GM23338 (cell line): ENCODE data around the gene PPP1R2B.

Experiments used
- EZH2phosphoT487 ChIP-seq: fragments of 200-600 bp; sonication (generic); IDR thresholded peaks from one replicate; pipeline ENCODE4 v1.8.1; 2018; ENCODE audit warnings: antibody characterized with exemption; ENCODE audit not compliant: unreplicated experiment
- NANOG ChIP-seq: IDR thresholded peaks from 2 replicates; pipeline ENCODE4 v1.6.1; 2016; ENCODE audit warnings: antibody characterized with exemption, borderline replicate concordance
- POLR2AphosphoS5 ChIP-seq: IDR thresholded peaks from 2 replicates; pipeline ENCODE4 v1.6.1; 2016; ENCODE audit warnings: antibody characterized with exemption, low read depth
- STAT1 ChIP-seq: IDR thresholded peaks from one replicate; pipeline ENCODE4 v1.6.1; 2016; ENCODE audit warnings: antibody characterized with exemption; ENCODE audit not compliant: unreplicated experiment
- TF ChIP-seq, protein P1 (sequence below), 2 experiments: fragments of 200-600 bp in 1 of 2; sonication (generic) in 1 of 2; conservative IDR thresholded peaks; 2 replicates each; pipeline versions ENCODE4 v1.5.1 to v1.6.1; 2016 to 2017; ENCODE audit warnings: antibody characterized with exemption in 2 of 2, low read depth in 2 of 2, mild to moderate bottlenecking in 2 of 2, moderate library complexity in 1 of 2
- TF ChIP-seq, protein P2 (sequence below): IDR thresholded peaks from one replicate; pipeline ENCODE4 v1.6.1; 2018; ENCODE audit warnings: antibody characterized with exemption; ENCODE audit not compliant: unreplicated experiment

DNA sequence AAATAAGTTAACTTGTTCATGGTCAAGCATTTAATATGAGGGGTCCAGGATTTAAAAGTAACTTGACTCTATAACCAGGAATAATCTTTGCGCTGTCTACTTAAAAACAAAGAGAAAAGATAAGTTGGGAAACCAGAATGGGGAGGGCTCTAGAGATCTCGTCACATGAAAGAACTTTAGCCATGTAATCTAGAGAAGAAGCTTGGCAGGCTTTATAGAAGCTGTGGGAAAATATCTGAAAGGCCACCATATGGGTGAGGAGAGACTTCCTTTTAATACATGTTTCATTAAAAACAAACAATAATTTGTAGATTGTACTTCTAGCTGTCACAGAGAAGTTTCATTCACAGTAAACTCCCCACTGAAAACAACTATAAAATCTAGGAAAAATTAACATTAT, 46.7 kb upstream of the PPP1R2B start:
- TF ChIP-seq, protein P1, sequence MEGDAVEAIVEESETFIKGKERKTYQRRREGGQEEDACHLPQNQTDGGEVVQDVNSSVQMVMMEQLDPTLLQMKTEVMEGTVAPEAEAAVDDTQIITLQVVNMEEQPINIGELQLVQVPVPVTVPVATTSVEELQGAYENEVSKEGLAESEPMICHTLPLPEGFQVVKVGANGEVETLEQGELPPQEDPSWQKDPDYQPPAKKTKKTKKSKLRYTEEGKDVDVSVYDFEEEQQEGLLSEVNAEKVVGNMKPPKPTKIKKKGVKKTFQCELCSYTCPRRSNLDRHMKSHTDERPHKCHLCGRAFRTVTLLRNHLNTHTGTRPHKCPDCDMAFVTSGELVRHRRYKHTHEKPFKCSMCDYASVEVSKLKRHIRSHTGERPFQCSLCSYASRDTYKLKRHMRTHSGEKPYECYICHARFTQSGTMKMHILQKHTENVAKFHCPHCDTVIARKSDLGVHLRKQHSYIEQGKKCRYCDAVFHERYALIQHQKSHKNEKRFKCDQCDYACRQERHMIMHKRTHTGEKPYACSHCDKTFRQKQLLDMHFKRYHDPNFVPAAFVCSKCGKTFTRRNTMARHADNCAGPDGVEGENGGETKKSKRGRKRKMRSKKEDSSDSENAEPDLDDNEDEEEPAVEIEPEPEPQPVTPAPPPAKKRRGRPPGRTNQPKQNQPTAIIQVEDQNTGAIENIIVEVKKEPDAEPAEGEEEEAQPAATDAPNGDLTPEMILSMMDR (conservative IDR thresholded peaks at IDR 0.05; ENCODE audit: low read depth in 2 of 2), result no peak
- no peak for TF ChIP-seq EZH2phosphoT487
- TF ChIP-seq POLR2AphosphoS5, result no peak
- no peak for TF ChIP-seq NANOG
- TF ChIP-seq, protein P2, sequence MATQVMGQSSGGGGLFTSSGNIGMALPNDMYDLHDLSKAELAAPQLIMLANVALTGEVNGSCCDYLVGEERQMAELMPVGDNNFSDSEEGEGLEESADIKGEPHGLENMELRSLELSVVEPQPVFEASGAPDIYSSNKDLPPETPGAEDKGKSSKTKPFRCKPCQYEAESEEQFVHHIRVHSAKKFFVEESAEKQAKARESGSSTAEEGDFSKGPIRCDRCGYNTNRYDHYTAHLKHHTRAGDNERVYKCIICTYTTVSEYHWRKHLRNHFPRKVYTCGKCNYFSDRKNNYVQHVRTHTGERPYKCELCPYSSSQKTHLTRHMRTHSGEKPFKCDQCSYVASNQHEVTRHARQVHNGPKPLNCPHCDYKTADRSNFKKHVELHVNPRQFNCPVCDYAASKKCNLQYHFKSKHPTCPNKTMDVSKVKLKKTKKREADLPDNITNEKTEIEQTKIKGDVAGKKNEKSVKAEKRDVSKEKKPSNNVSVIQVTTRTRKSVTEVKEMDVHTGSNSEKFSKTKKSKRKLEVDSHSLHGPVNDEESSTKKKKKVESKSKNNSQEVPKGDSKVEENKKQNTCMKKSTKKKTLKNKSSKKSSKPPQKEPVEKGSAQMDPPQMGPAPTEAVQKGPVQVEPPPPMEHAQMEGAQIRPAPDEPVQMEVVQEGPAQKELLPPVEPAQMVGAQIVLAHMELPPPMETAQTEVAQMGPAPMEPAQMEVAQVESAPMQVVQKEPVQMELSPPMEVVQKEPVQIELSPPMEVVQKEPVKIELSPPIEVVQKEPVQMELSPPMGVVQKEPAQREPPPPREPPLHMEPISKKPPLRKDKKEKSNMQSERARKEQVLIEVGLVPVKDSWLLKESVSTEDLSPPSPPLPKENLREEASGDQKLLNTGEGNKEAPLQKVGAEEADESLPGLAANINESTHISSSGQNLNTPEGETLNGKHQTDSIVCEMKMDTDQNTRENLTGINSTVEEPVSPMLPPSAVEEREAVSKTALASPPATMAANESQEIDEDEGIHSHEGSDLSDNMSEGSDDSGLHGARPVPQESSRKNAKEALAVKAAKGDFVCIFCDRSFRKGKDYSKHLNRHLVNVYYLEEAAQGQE, result no peak
- no peak for TF ChIP-seq STAT1
